ENCODE data around the gene YWHAE. TPM values are rescaled to one million over a fixed set of nuclear protein-coding genes. Genes with fewer than 3 reads are reported as not detected.

The YWHAE gene
- total RNA-seq: 283 and 331 TPM in 2 replicates

DNA sequence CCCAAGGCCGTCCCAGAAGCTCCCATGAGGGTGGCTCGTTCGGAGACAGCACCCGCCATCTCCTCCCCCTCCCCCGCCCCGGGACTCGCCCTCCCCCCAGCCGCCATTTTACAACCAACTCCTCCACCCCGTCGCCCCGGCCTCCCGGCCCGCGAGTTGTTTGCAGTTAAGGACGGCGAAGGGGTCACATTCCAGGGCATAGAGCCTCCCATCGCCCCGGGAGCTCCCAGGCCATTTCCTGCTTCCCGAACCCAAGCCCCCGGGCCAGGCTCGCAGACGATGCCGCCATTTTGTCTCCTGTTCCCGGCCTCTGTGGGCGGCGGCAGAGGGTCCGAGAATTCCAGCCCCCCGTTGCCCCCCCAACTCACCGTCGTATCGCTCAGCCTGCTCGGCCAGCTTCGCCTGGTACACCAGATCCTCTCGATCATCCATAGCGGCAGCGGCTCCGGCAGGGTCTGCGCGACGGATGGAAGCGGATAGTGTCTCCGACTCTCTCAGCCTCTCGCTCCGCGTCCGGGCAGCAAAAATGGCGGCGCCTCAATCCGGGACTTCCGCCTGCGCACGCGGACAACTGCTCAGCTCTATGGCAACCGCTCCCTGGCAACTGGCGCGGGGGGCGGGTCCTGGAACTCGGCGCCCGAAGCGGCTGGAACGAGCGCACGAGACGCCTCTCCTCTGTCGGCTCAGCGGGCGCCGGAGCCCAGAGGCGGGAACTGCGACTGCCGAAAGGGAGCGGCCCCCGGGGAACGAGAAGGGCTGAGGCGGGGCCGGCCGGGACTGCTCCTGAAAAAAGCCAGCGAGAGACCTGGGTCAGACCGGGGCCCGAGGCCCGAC is at the start of gene YWHAE:
YWHAE (minus strand) TSS at position 544 of the 834 bp plus-strand sequence; CDS start at position 432, 112 bp downstream.

Other genes with a start within 250 kb of the YWHAE start
- gene ABR, start 220.2 kb downstream of the YWHAE start, total RNA-seq: 70.0 and 121 TPM in 2 replicates
- not detected in 2 replicates for gene BHLHA9, start 129.8 kb downstream of the YWHAE start, total RNA-seq
- not detected in 2 replicates for gene TRARG1, start 120.6 kb downstream of the YWHAE start, total RNA-seq
- 82.9 and 113 TPM in 2 replicates for gene CRK, start 56.0 kb upstream of the YWHAE start, total RNA-seq
- 283 and 341 TPM in 2 replicates for gene MYO1C, start 92.5 kb upstream of the YWHAE start, total RNA-seq
- 37.9 and 38.5 TPM in 2 replicates for gene INPP5K, start 116.4 kb upstream of the YWHAE start, total RNA-seq
- 16.2 and 22.0 TPM in 2 replicates for gene PITPNA, start 162.6 kb upstream of the YWHAE start, total RNA-seq
- gene SLC43A2, start 228.6 kb upstream of the YWHAE start, total RNA-seq: 5.7 and 9.2 TPM in 2 replicates
- gene SCARF1, start 245.5 kb upstream of the YWHAE start, total RNA-seq: 0.33 and 0.86 TPM in 2 replicates
- 3.8 and 5.3 TPM in 2 replicates for gene RILP, start 249.6 kb upstream of the YWHAE start, total RNA-seq